K562 (cell line): ENCODE measurements around the gene MRI1. TPM values are rescaled to one million over a fixed set of nuclear protein-coding genes. Genes with fewer than 3 reads are reported as not detected.

Experiments
- ATAC-seq: fragments of 200-7000 bp; cut with Tn5 transposase; 3 replicates; pipeline ENCODE4 v1.9.1; 2020; ENCODE audit warnings: moderate library complexity
- Bru-seq: library from RNA; stranded (reverse); fragments of 400-500 nt; gene quantifications from one replicate; lab custom pipeline; 2021; lab: Mats Ljungman, UMichigan
- BruChase-seq, 2 experiments: library from RNA; stranded (reverse); fragments of 400-500 nt; gene quantifications; one replicate each; lab custom pipeline; 2021; lab: Mats Ljungman, UMichigan
- BruUV-seq: library from RNA; stranded (reverse); fragments of 400-500 nt; replicated peaks from 2 replicates; lab custom pipeline; 2021; lab: Mats Ljungman, UMichigan
- CTCF ChIA-PET: fragments of 300-600 bp; formaldehyde crosslinking; extraction: SDS; loops from one replicate; lab custom pipeline; 2021; ENCODE audit warnings: low intra/inter-chr PET ratio; lab: Yijun Ruan, JAX
- POLR2A ChIA-PET: fragments of 300-600, 350-650 bp; sonication (Branson Sonifier 250); formaldehyde crosslinking; extraction: SDS; loops from one replicate; lab custom pipeline; 2021; ENCODE audit warnings: antibody characterized with exemption, inconsistent platforms; lab: Yijun Ruan, JAX
- DNase-seq, 4 experiments: peaks; one replicate each; pipeline versions ENCODE4 v3.0.0 to v3.0.0-alpha.2; 2011 to 2018; ENCODE audit warnings: low spot score in 3 of 4, mixed read lengths in 3 of 4; ENCODE audit errors: extremely low read depth in 1 of 4
- FAIRE-seq: peaks from 2 replicates; lab custom pipeline; 2011; peaks lifted over from hg19 to GRCh38; lab: Jason Lieb, UNC
- H2AFZ ChIP-seq: 2 replicates; pipeline ENCODE4 v1.6.0; 2011; ENCODE audit warnings: low read depth, low read length, control low read depth, inconsistent platforms
- H3K27ac ChIP-seq: fragments of 200-600 bp; 3 replicates; pipeline ENCODE4 v1.8.0; 2011; ENCODE audit warnings: low read depth, mild to moderate bottlenecking, control low read depth, inconsistent platforms, low read length, moderate library complexity, mixed read lengths; ENCODE audit errors: extremely low read depth
- H3K27me3 ChIP-seq, 2 experiments: fragments of 300-600 bp in 1 of 2; 2 replicates in 1 of 2; 3 replicates in 1 of 2; pipeline versions ENCODE4 v1.6.0 to v1.8.0; 2011; ENCODE audit warnings: inconsistent platforms in 2 of 2, low read length in 2 of 2, mild to moderate bottlenecking in 1 of 2, mixed read lengths in 1 of 2, moderate library complexity in 1 of 2; ENCODE audit not compliant: control insufficient read depth in 2 of 2, insufficient read depth in 2 of 2
- H3K36me3 ChIP-seq: fragments of 300-600 bp; 3 replicates; pipeline ENCODE4 v1.8.0; 2011; ENCODE audit warnings: mild to moderate bottlenecking, low read length, inconsistent platforms; ENCODE audit not compliant: control insufficient read depth, insufficient read depth
- H3K4me1 ChIP-seq, 2 experiments: fragments of 200-600 bp in 1 of 2; replicated peaks in 1 of 2; 2 replicates in 1 of 2; 3 replicates in 1 of 2; pipeline versions ENCODE4 v1.5.1 to v1.8.0; 2011; ENCODE audit warnings: inconsistent platforms in 2 of 2, low read length in 2 of 2, mild to moderate bottlenecking in 1 of 2, mixed read lengths in 1 of 2, moderate library complexity in 1 of 2; ENCODE audit not compliant: control insufficient read depth in 2 of 2, insufficient read depth in 2 of 2
- H3K4me2 ChIP-seq: 2 replicates; pipeline ENCODE4 v1.6.1; 2011; ENCODE audit warnings: low read length, control low read depth, inconsistent platforms, mixed read lengths; ENCODE audit not compliant: insufficient read depth
- H3K4me3 ChIP-seq: fragments of 200-600 bp; sonication (generic), shearing (Covaris generic); 2 replicates; pipeline ENCODE4 v1.5.1; 2016; ENCODE audit warnings: control low read depth, inconsistent platforms
- H3K79me2 ChIP-seq: fragments of 200-600 bp; 3 replicates; pipeline ENCODE4 v1.8.0; 2011; ENCODE audit warnings: low read length, inconsistent platforms; ENCODE audit not compliant: control insufficient read depth, insufficient read depth
- H3K9ac ChIP-seq, 2 experiments: 2 replicates each; pipeline versions ENCODE4 v1.6.0 to v1.6.1; 2011; ENCODE audit warnings: low read depth in 2 of 2, low read length in 2 of 2, control low read depth in 1 of 2, inconsistent platforms in 1 of 2, mild to moderate bottlenecking in 1 of 2, mixed read lengths in 1 of 2; ENCODE audit not compliant: insufficient read depth in 1 of 2
- H3K9me1 ChIP-seq: one replicate; pipeline ENCODE4 v1.6.0; 2011; ENCODE audit warnings: inconsistent platforms, mild to moderate bottlenecking, low read length, moderate library complexity; ENCODE audit not compliant: control insufficient read depth, insufficient read depth
- H3K9me3 ChIP-seq: replicated peaks from 2 replicates; pipeline ENCODE4 v1.5.1; 2011; ENCODE audit warnings: low read depth, low read length, inconsistent platforms; ENCODE audit not compliant: control insufficient read depth, insufficient read depth
- H4K20me1 ChIP-seq: replicated peaks from 2 replicates; pipeline ENCODE4 v1.6.1; 2011; ENCODE audit warnings: low read length, inconsistent platforms, mixed read lengths; ENCODE audit not compliant: control insufficient read depth, insufficient read depth
- CBX1 ChIP-seq: sonication (generic); IDR thresholded peaks from 2 replicates; pipeline ENCODE4 v1.6.1; 2016; ENCODE audit warnings: antibody characterized with exemption, low read depth, mild to moderate bottlenecking
- CCAR2 ChIP-seq: fragments of 200-400 bp; formaldehyde crosslinking; IDR thresholded peaks from 2 replicates; pipeline ENCODE4 v1.6.1; 2017; ENCODE audit warnings: mild to moderate bottlenecking, low read depth, low read length
- COPS2 ChIP-seq: fragments of 450-650 bp; conservative IDR thresholded peaks from 2 replicates; pipeline ENCODE4 v1.6.1; 2016; ENCODE audit warnings: mild to moderate bottlenecking, moderate library complexity
- ETV5 ChIP-seq: sonication (generic); formaldehyde crosslinking; IDR thresholded peaks from 2 replicates; pipeline ENCODE4 v1.4.0; 2020; ENCODE audit warnings: low read depth, mild to moderate bottlenecking, missing genetic modification reagents
- FOXK2 ChIP-seq, 2 experiments: fragments of 450-650 bp; IDR thresholded peaks in 1 of 2; conservative IDR thresholded peaks in 1 of 2; 2 replicates each; pipeline ENCODE4 v1.6.1; 2016; ENCODE audit warnings: low read depth in 2 of 2, mild to moderate bottlenecking in 1 of 2
- HDAC2 ChIP-seq: fragments of 450-650 bp; IDR thresholded peaks from 2 replicates; pipeline ENCODE4 v1.6.1; 2016; ENCODE audit warnings: mild to moderate bottlenecking
- HLTF ChIP-seq: fragments of 450-650 bp; IDR thresholded peaks from 2 replicates; pipeline ENCODE4 v1.6.1; 2016
- IRF2 ChIP-seq: sonication (generic); formaldehyde crosslinking; IDR thresholded peaks from 2 replicates; pipeline ENCODE4 v1.8.1; 2022; ENCODE audit warnings: mild to moderate bottlenecking, missing genetic modification reagents
- JUNB ChIP-seq: fragments of 450-650 bp; formaldehyde crosslinking; conservative IDR thresholded peaks from 2 replicates; pipeline ENCODE4 v1.4.0; 2020; ENCODE audit warnings: mild to moderate bottlenecking
- MYC ChIP-seq, 2 experiments: fragments of 250-450 bp in 1 of 2; sonication (Bioruptor Pico) in 1 of 2; IDR thresholded peaks; 2 replicates each; pipeline versions ENCODE4 v1.5.1 to v1.6.1; 2012 to 2021; ENCODE audit warnings: low read depth in 2 of 2, borderline replicate concordance in 1 of 2, improper control_type of control experiment in 1 of 2, low read length in 1 of 2, mild to moderate bottlenecking in 1 of 2, moderate library complexity in 1 of 2
- POLR3A ChIP-seq: IDR thresholded peaks from 2 replicates; pipeline ENCODE4 v1.6.1; 2011; ENCODE audit warnings: borderline replicate concordance, mild to moderate bottlenecking, moderate library complexity; ENCODE audit not compliant: insufficient read length, insufficient read depth; ENCODE audit errors: extremely low read depth
- PURB ChIP-seq: sonication (generic); formaldehyde crosslinking; IDR thresholded peaks from 2 replicates; pipeline ENCODE4 v1.9.0; 2021; ENCODE audit warnings: low read depth, mild to moderate bottlenecking, missing genetic modification reagents
- RBM34 ChIP-seq: fragments of 200-400 bp; formaldehyde crosslinking; IDR thresholded peaks from 2 replicates; pipeline ENCODE4 v1.6.1; 2018; ENCODE audit warnings: low read length, borderline replicate concordance; ENCODE audit not compliant: insufficient read depth
- ZNF232 ChIP-seq: sonication (generic); formaldehyde crosslinking; IDR thresholded peaks from 2 replicates; pipeline ENCODE4 v1.8.0; 2022; ENCODE audit warnings: mild to moderate bottlenecking, missing genetic modification reagents
- ZNF239 ChIP-seq: fragments of 250-450 bp; sonication (Bioruptor Pico); IDR thresholded peaks from 2 replicates; pipeline ENCODE4 v1.4.0; 2020; ENCODE audit warnings: mild to moderate bottlenecking
- ZNF282 ChIP-seq: sonication (generic); formaldehyde crosslinking; IDR thresholded peaks from 2 replicates; pipeline ENCODE4 v1.8.1; 2023; ENCODE audit warnings: missing genetic modification reagents
- ZNF551 ChIP-seq: fragments of 250-450 bp; sonication (Bioruptor Pico); IDR thresholded peaks from 2 replicates; pipeline ENCODE4 v1.5.0; 2021; ENCODE audit warnings: mild to moderate bottlenecking, moderate library complexity
- WGBS: fragments of 100-300 bp; shearing (Covaris generic); methylation state at CpG from one replicate; pipeline ENCODE4 v1.1.6; 2016; ENCODE audit warnings: low coverage, mixed read lengths; ENCODE audit not compliant: insufficient coverage; ENCODE audit errors: missing lambda C conversion rate; 5-methylcytosine and 5-hydroxymethylcytosine counted together
- in situ Hi-C: fragments of 300-500 bp; cut with MboI; formaldehyde crosslinking; loops from 4 replicates; pipeline ENCODE4 v1.15.0; 2018; ENCODE audit warnings: inconsistent platforms, mixed read lengths
- intact Hi-C: fragments of 100-400 bp; cut with micrococcal nuclease; formaldehyde crosslinking; loops from 2 replicates; pipeline ENCODE4 v1.14.2; 2022
- long read RNA-seq, 3 experiments: library from polyadenylated mRNA in 2 of 3; library from RNA in 1 of 3; unstranded in 2 of 3; stranded (forward) in 1 of 3; transcript quantifications; one replicate each; pipeline ENCODE4 v2.0.0, GENCODE V29; 2019 to 2022
- polyA minus RNA-seq, 3 experiments: library from RNA; depleted of rRNA, polyadenylated mRNA; stranded (reverse); fragments of >200 nt; gene quantifications; 2 replicates each; pipeline ENCODE4 v1.2.3, GENCODE V29; 2011
- polyA plus RNA-seq, 8 experiments: library from polyadenylated mRNA; depleted of rRNA in 4 of 8; stranded (reverse) in 5 of 8; unstranded in 3 of 8; fragments of >200 nt; fragmentation: Nextera tagmentation in 2 of 8; fragmentation: Illumina TruSeq in 1 of 8; extraction: Ambion mirVana in 2 of 8; extraction: Trizol in 1 of 8; gene quantifications; 2 replicates each; pipeline versions ENCODE4 v1.2.1 to v1.2.3, GENCODE V29; 2011 to 2014; ENCODE audit warnings: inconsistent platforms in 1 of 8, missing spikeins in 1 of 8
- total RNA-seq, 7 experiments: library from RNA; depleted of rRNA in 6 of 7; stranded (reverse); fragments of >200 nt in 6 of 7; fragmentation: Illumina TruSeq in 2 of 7; extraction: Trizol in 2 of 7; gene quantifications; 2 replicates each; pipeline versions ENCODE4 v1.2.1 to v1.2.3, GENCODE V29; 2011 to 2021; ENCODE audit warnings: low replicate concordance in 1 of 7

Gene MRI1
- total RNA-seq (2011; cell fraction: chromatin; rRNA removed; ENCODE audit: low replicate concordance) = 17.4 and 51.8 TPM in 2 replicates
- total RNA-seq (2011; cell fraction: nucleolus; rRNA removed) = 53.4 and 56.5 TPM in 2 replicates
- total RNA-seq (2011; cell fraction: nucleoplasm; rRNA removed) = 27.6 and 32.3 TPM in 2 replicates
- total RNA-seq (2014; rRNA removed) = 57.4 and 68.7 TPM in 2 replicates
- total RNA-seq (2014; rRNA removed; fragmentation: Illumina TruSeq; extraction: Trizol) = 13.3 and 15.8 TPM in 2 replicates
- 30.9 and 31.6 TPM in 2 replicates for total RNA-seq (2015; rRNA removed; fragmentation: Illumina TruSeq; extraction: Trizol)
- 45.8 and 47.3 TPM in 2 replicates for total RNA-seq (2021)
- polyA plus RNA-seq (2011; rRNA removed) = 19.3 and 27.7 TPM in 2 replicates
- 29.0 and 63.4 TPM in 2 replicates for polyA plus RNA-seq (2011; cell fraction: cytosol; rRNA removed)
- polyA plus RNA-seq (2011; cell fraction: nucleus; rRNA removed) = 98.1 and 179 TPM in 2 replicates
- polyA plus RNA-seq (2012) = 24.2 and 27.5 TPM in 2 replicates
- polyA plus RNA-seq (2014; fragmentation: Illumina TruSeq; extraction: Trizol) = 28.2 and 30.0 TPM in 2 replicates
- 1 to 10 TPM; 5.5 to 6.5 TPM for polyA plus RNA-seq (2014; fragmentation: Nextera tagmentation; extraction: Ambion mirVana)
- 34.7 and 43.0 TPM in 2 replicates for polyA plus RNA-seq (2014; rRNA removed)
- polyA minus RNA-seq (2011; rRNA and poly(A)+ RNA removed) = 10.9 and 14.8 TPM in 2 replicates
- polyA minus RNA-seq (2011; cell fraction: cytosol; rRNA and poly(A)+ RNA removed) = 27.6 and 28.3 TPM in 2 replicates
- polyA minus RNA-seq (2011; cell fraction: nucleus; rRNA and poly(A)+ RNA removed) = 23.2 and 23.7 TPM in 2 replicates
- Bru-seq, nascent RNA = percentile 73 among the genes with signal in this experiment
- percentile 66 among the genes with signal in this experiment for BruChase-seq, experiment 1, labeled RNA remaining after a 2-hour chase
- BruChase-seq, experiment 2, labeled RNA remaining after a 6-hour chase = percentile 72 among the genes with signal in this experiment
- long read RNA-seq, experiment 1, transcript MRI1-201 (6 exons, 1,735 nt) = major isoform, 15 of 42 reads
- long read RNA-seq, experiment 1, partial matches to known transcripts = 4 of 42 reads
- long read RNA-seq, experiment 1, other reads (novel, unspliced or antisense) = 22 of 42 reads
- long read RNA-seq, experiment 2, partial matches to known transcripts = 15 of 16 reads
- long read RNA-seq, experiment 2, other reads (novel, unspliced or antisense) = 0 of 16 reads
- long read RNA-seq, experiment 3, partial matches to known transcripts = 1 of 6 reads
- long read RNA-seq, experiment 3, other reads (novel, unspliced or antisense) = 2 of 6 reads

DNA sequence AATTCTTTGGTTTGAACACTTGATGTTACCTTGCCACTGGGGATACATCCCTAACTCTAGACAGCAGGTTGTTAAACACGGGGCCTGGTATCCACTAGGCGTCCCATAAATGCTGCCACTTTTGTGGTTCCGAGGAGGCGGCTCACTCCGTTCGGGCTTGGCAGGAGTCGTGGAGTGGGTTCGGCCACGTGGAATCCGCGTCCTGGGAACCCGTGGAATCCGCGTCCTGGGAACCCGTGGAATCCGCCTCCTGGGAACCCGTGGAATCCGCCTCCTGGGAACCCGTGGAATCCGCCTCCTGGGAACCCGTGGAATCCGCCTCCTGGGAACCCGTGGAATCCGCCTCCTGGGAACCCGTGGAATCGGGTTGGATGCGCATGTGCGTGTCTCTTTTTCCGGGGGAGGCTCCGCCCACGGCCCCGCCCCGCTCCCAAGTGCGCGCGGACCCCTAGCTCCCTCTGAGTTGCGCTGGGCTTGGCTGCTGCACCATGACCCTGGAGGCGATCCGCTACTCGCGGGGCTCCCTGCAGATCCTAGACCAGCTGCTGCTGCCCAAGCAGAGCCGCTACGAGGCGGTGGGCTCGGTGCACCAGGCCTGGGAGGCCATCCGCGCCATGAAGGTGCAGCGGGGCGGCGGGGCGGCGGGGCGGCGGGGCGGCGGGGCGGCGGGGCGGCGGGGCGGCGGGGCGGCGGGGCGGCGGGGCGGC is at the start of gene MRI1:
MRI1 (plus strand) TSS at position 422 of the 707 bp plus-strand sequence; CDS start at position 489, 67 bp downstream.
- peak within 1 kb of the TSS; percentile 99 for H3K4me2 ChIP-seq
- H4K20me1 ChIP-seq = no peaks in the 10 kb centered on the region
- H3K27ac ChIP-seq = peak within 1 kb of the TSS; percentile 77
- H3K79me2 ChIP-seq = peaks cover 28% of the 10 kb centered on the region
- WGBS = 2% methylated on average over 36 of the region's 67 CpGs
- peaks cover 58% of the 10 kb centered on the region; the same call in 1 of the 3 replicates for H3K36me3 ChIP-seq
- intact Hi-C loops = no loop called here
- in situ Hi-C loops = no loop called here
- ChIA-PET POLR2A (interaction anchor here (0.6 to 2.0 kb wide), 5 partner anchors 10 to 604 kb away, joined by 3 to 6 read pairs (median 3); partner anchors contain the start of gene C19orf53), CTCF (no interaction called here)
- H3K4me1 ChIP-seq = peaks cover 7 to 43% of the 10 kb centered on the region in 2 experiments; a peak in 3 of 5 replicates
- TSS peak; percentile 98 for BruUV-seq
- H3K9me3 ChIP-seq = no peaks in the 10 kb centered on the region
- H3K9ac ChIP-seq = peak within 1 kb of the TSS; percentile 89 to 97
- ATAC-seq (peak; percentile 90), FAIRE-seq (peak; percentile 42), DNase-seq (peak; percentile 88 to 92 (median 92))
- no peaks in the 10 kb centered on the region for H3K27me3 ChIP-seq
- H2AFZ ChIP-seq = peak within 1 kb of the TSS; percentile 89
- peak within 1 kb of the TSS; percentile 60 for H3K4me3 ChIP-seq
- no peaks in the 10 kb centered on the region for H3K9me1 ChIP-seq
- TF ChIP-seq MYC (IDR thresholded peaks at IDR 0.05; ENCODE audit: low read depth, low read length) (peak; percentile 77), MYC (CRISPR knock-in tag; IDR thresholded peaks at IDR 0.05; ENCODE audit: borderline replicate concordance, low read depth) (no peak), HLTF (no peak), CBX1 (no peak), PURB (CRISPR knock-in tag) (no peak), HDAC2 (0 out of 2 replicates have a peak, but pooled peaks have one; percentile 25), RBM34 (no peak), ETV5 (CRISPR knock-in tag) (no peak), ZNF239 (CRISPR knock-in tag) (no peak), FOXK2 (conservative IDR thresholded peaks at IDR 0.05 in 1 of 2, IDR thresholded peaks at IDR 0.05 in 1 of 2; ENCODE audit: low read depth in 2 of 2) (no peak), ZNF282 (CRISPR knock-in tag) (no peak), CCAR2 (no peak), IRF2 (CRISPR knock-in tag) (no peak), JUNB (CRISPR knock-in tag) (no peak), COPS2 (no peak), ZNF232 (0 out of 2 replicates have a peak, but pooled peaks have one; percentile 35), POLR3A (no peak), ZNF551 (CRISPR knock-in tag) (no peak)
